Ascending aorta (tissue), 2 donors: Measurements from ENCODE around the gene SASH3. TPM values are rescaled to one million over a fixed set of nuclear protein-coding genes. Genes with fewer than 3 reads are reported as not detected.

Experiments used
- DNase-seq, 2 donors: peaks; one replicate each; pipeline ENCODE4 v3.0.0-alpha.2; 2019; ENCODE audit warnings: low spot score in 2 of 2
- H3K27ac ChIP-seq, 2 donors: fragments of 200-600 bp; sonication (generic); one replicate each; pipeline ENCODE4 v1.5.1; 2016 to 2017; ENCODE audit warnings: mild to moderate bottlenecking in 1 of 2
- H3K27me3 ChIP-seq: fragments of 200-600 bp; sonication (generic); one replicate; pipeline ENCODE4 v1.5.1; 2017
- H3K36me3 ChIP-seq, 2 donors: fragments of 200-600 bp; sonication (generic); one replicate each; pipeline ENCODE4 v1.5.1; 2016
- H3K4me1 ChIP-seq, 2 donors: fragments of 200-600 bp; sonication (generic); one replicate each; pipeline ENCODE4 v1.5.1; 2016 to 2017; ENCODE audit warnings: mild to moderate bottlenecking in 1 of 2
- H3K4me3 ChIP-seq, 2 donors: fragments of 200-600 bp; sonication (generic); one replicate each; pipeline ENCODE4 v1.5.1; 2016 to 2017; ENCODE audit warnings: mild to moderate bottlenecking in 1 of 2
- H3K9me3 ChIP-seq, 2 donors: fragments of 200-600 bp; sonication (generic); one replicate each; pipeline ENCODE4 v1.5.1; 2016
- CTCF ChIP-seq, 3 experiments: fragments of 200-600 bp in 2 of 3; fragments of 450-650 bp in 1 of 3; sonication (generic) in 2 of 3; IDR thresholded peaks; one replicate each; pipeline ENCODE4 v1.5.1; 2016 to 2019; ENCODE audit warnings: antibody characterized with exemption in 3 of 3, mild to moderate bottlenecking in 1 of 3, moderate library complexity in 1 of 3
- intact Hi-C: fragments of 100-400 bp; cut with DNase I; formaldehyde crosslinking; loops from one replicate; pipeline ENCODE4 v1.15.1; 2023
- total RNA-seq: library from RNA; depleted of rRNA; stranded (reverse); fragments of >200 nt; gene quantifications from one replicate; pipeline ENCODE4 v1.1.0, GENCODE V29; 2016

The SASH3 gene
- total RNA-seq, 1 donor from 2014 or later: 31.0 TPM

GRCh38 chrX:129792586-129793291 is 13.0 kb downstream of the SASH3 start:
- H3K9me3 ChIP-seq: no peaks in the 10 kb centered on the region
- H3K27me3 ChIP-seq: no peaks in the 10 kb centered on the region
- intact Hi-C loops: no loop called here
- no peak for TF ChIP-seq CTCF (IDR thresholded peaks at IDR 0.05)
- no peaks in the 10 kb centered on the region for H3K36me3 ChIP-seq
- no peak overlapping the region for H3K27ac ChIP-seq
- peak in 1 of 2 donors; percentile 50 for DNase-seq
- no peaks in the 10 kb centered on the region for H3K4me1 ChIP-seq
- H3K4me3 ChIP-seq: no peak overlapping the region

DNA sequence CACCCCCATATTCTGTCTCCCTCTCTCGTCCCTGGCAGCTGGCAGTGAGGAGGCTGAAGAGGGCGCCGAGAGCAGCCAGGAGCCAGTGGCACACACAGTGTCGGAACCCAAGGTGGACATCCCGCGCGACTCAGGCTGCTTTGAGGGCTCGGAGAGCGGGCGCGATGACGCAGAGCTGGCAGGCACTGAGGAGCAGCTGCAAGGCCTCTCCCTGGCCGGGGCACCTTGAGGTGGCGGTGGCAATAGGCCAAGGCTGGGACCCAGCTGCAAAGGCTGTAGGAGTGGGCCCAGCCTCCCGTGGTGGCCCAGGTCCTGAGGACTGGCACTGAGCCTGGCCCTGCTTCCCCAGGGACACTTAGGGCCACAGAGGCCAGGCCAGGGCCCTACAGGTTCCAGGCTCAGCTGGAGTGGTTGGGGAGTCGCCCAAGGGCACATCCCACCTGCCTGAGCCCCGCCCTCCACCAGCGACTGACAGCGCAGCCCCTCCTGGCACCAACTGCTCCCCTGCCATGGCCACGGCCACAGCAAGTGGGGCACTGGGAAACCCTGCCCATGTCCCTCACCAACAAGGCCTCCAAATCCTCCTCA is 13.9 kb downstream of the SASH3 start:
- no peaks in the 10 kb centered on the region for H3K27me3 ChIP-seq
- H3K4me3 ChIP-seq: no peak overlapping the region
- H3K9me3 ChIP-seq: no peaks in the 10 kb centered on the region
- no peak for TF ChIP-seq CTCF (IDR thresholded peaks at IDR 0.05)
- no peak overlapping the region for H3K27ac ChIP-seq
- no peaks in the 10 kb centered on the region for H3K36me3 ChIP-seq
- intact Hi-C loops: no loop called here
- DNase-seq: peak in 1 of 2 donors; percentile 47
- no peaks in the 10 kb centered on the region for H3K4me1 ChIP-seq

DNA sequence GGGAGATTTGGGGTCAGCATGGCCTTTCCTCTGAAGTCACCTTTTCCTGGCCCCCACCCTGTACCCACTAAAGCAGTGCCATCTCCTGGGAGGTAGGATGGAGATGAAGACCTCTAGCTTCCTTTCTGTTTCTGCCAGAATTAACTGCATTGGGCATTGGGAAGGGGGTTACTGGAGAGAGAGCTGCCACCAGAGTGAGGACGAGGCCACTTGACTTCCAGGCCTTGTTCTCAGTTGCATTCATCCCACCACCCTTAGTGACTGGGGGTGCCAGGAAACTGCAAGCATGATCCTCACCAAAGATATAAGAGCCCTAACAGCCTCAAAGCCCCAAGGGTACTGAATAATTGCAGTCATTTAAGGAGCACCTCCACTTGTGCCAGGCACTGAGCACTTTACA is 15.8 kb downstream of the SASH3 start:
- intact Hi-C loops: no loop called here

GRCh38 chrX:129797251-129797906 is 17.6 kb downstream of the SASH3 start:
- no peaks in the 10 kb centered on the region for H3K36me3 ChIP-seq
- H3K27ac ChIP-seq: no peak overlapping the region
- H3K4me1 ChIP-seq: no peaks in the 10 kb centered on the region
- no peak for TF ChIP-seq CTCF (IDR thresholded peaks at IDR 0.05)
- no peak overlapping the region for H3K4me3 ChIP-seq
- H3K27me3 ChIP-seq: no peaks in the 10 kb centered on the region
- DNase-seq: peak in 1 of 2 donors; percentile 7
- H3K9me3 ChIP-seq: no peaks in the 10 kb centered on the region
- intact Hi-C loops: no loop called here

More for the DNA sequence above, 15.8 kb downstream of the SASH3 start:
- Histone ChIP-seq H3K27ac (no peak overlapping the region), H3K4me1 (no peaks in the 10 kb centered on the region), H3K27me3 (no peaks in the 10 kb centered on the region), H3K4me3 (no peak overlapping the region), H3K9me3 (no peaks in the 10 kb centered on the region), H3K36me3 (no peaks in the 10 kb centered on the region)
- DNase-seq: peak in 1 of 2 donors; percentile 15
- TF ChIP-seq CTCF (IDR thresholded peaks at IDR 0.05): no peak

DNA sequence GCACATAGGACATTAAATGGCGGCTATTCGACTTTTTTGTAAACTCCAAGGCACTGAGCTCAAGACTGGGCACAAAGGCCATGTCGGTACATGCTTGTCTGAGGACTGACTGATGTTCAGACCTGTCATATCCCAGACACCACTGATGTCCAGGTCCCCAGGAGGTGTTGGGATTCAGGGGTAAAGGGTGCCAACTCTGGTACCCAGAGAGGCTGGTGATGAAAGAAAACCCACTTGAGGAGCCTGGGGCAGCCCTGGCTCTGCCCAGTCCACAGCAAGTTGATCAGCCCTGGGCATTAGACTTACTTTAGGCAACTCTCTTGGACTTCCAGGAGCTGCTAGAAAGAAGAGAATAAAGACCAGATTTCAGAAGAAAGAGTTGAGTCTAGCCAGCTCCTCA is 18.7 kb downstream of the SASH3 start:
- no peaks in the 10 kb centered on the region for H3K27me3 ChIP-seq
- no peak overlapping the region for H3K4me3 ChIP-seq
- no peaks in the 10 kb centered on the region for H3K9me3 ChIP-seq
- intact Hi-C loops: no loop called here
- DNase-seq: no peak
- H3K27ac ChIP-seq: no peak overlapping the region
- H3K36me3 ChIP-seq: no peaks in the 10 kb centered on the region
- H3K4me1 ChIP-seq: no peaks in the 10 kb centered on the region
- TF ChIP-seq CTCF (IDR thresholded peaks at IDR 0.05): no peak
